PC-9 (cell line): ENCODE data around the gene C3orf49. TPM values are rescaled to one million over a fixed set of nuclear protein-coding genes. Genes with fewer than 3 reads are reported as not detected.

Experiments
- BruUV-seq: library from RNA; stranded (reverse); fragments of 400-500 nt; replicated peaks from 2 replicates; lab custom pipeline; 2021; lab: Mats Ljungman, UMichigan
- CTCF ChIA-PET: fragments of 300-600 bp; sonication (Branson Sonifier 250); formaldehyde crosslinking; loops from one replicate; lab custom pipeline; 2022; ENCODE audit warnings: antibody characterized with exemption; lab: Charles Lee
- POLR2A ChIA-PET: fragments of 300-600 bp; sonication (Branson Sonifier 250); formaldehyde crosslinking; loops from one replicate; lab custom pipeline; 2022; ENCODE audit warnings: antibody characterized with exemption; ENCODE audit not compliant: unreplicated experiment; lab: Charles Lee
- DNase-seq, 2 experiments: peaks; one replicate each; pipeline versions ENCODE4 v3.0.0 to v3.0.0-alpha.2; 2015 to 2022; ENCODE audit warnings: mixed read lengths in 1 of 2
- H2AFZ ChIP-seq: fragments of 200-600 bp; sonication (generic); 2 replicates; pipeline ENCODE4 v1.8.1; 2017; ENCODE audit warnings: antibody characterized with exemption
- H3F3A ChIP-seq: fragments of 200-600 bp; sonication (generic); 2 replicates; pipeline ENCODE4 v1.8.1; 2017; ENCODE audit warnings: antibody characterized with exemption, mild to moderate bottlenecking, low read depth; ENCODE audit not compliant: insufficient read depth
- H3K27ac ChIP-seq: fragments of 200-600 bp; sonication (generic); 2 replicates; pipeline ENCODE4 v1.6.1; 2016; ENCODE audit warnings: mixed run types
- H3K27me3 ChIP-seq: fragments of 200-600 bp; sonication (generic); 2 replicates; pipeline ENCODE4 v1.6.1; 2016; ENCODE audit warnings: low read depth, mixed run types; ENCODE audit not compliant: insufficient read depth
- H3K36me3 ChIP-seq: fragments of 200-600 bp; sonication (generic); 2 replicates; pipeline ENCODE4 v1.6.1; 2016; ENCODE audit warnings: low read depth, mixed run types
- H3K4me1 ChIP-seq: fragments of 200-600 bp; sonication (generic); replicated peaks from 2 replicates; pipeline ENCODE4 v1.6.1; 2016; ENCODE audit warnings: mixed run types; ENCODE audit not compliant: insufficient read depth
- H3K4me2 ChIP-seq: fragments of 200-600 bp; sonication (generic); 2 replicates; pipeline ENCODE4 v1.6.1; 2017; ENCODE audit warnings: mixed run types
- H3K4me3 ChIP-seq: fragments of 200-600 bp; sonication (generic); 2 replicates; pipeline ENCODE4 v1.6.1; 2016; ENCODE audit warnings: mixed run types
- H3K79me2 ChIP-seq: fragments of 200-600 bp; sonication (generic); 2 replicates; pipeline ENCODE4 v1.6.1; 2017; ENCODE audit warnings: low read depth, mixed run types
- H3K9me2 ChIP-seq: fragments of 200-600 bp; sonication (generic); 2 replicates; pipeline ENCODE4 v1.8.1; 2017; ENCODE audit warnings: mild to moderate bottlenecking; ENCODE audit not compliant: insufficient read depth
- H3K9me3 ChIP-seq: fragments of 200-600 bp; sonication (generic); 2 replicates; pipeline ENCODE4 v1.8.1; 2016; ENCODE audit warnings: low read depth; ENCODE audit not compliant: insufficient read depth
- H4K20me1 ChIP-seq: fragments of 200-600 bp; sonication (generic); 2 replicates; pipeline ENCODE4 v1.8.1; 2017; ENCODE audit not compliant: insufficient read depth
- EZH2 ChIP-seq: fragments of 200-600 bp; sonication (generic); IDR thresholded peaks from 2 replicates; pipeline ENCODE4 v1.8.0; 2017; ENCODE audit warnings: antibody characterized with exemption, low read depth
- intact Hi-C: fragments of 100-400 bp; cut with micrococcal nuclease; formaldehyde crosslinking; loops from one replicate; pipeline ENCODE4 v1.10.0; 2022; ENCODE audit not compliant: unreplicated experiment
- total RNA-seq: library from RNA; stranded (reverse); gene quantifications from 2 replicates; pipeline ENCODE4 v1.2.3, GENCODE V29; 2021
- TF ChIP-seq, protein P1 (sequence below): fragments of 200-600 bp; sonication (generic); conservative IDR thresholded peaks from 2 replicates; pipeline ENCODE4 v1.6.1; 2017; ENCODE audit warnings: mixed run types, antibody characterized with exemption, mild to moderate bottlenecking, moderate library complexity

C3orf49 gene
- total RNA-seq, 1 experiment from 2014 or later: not detected

DNA sequence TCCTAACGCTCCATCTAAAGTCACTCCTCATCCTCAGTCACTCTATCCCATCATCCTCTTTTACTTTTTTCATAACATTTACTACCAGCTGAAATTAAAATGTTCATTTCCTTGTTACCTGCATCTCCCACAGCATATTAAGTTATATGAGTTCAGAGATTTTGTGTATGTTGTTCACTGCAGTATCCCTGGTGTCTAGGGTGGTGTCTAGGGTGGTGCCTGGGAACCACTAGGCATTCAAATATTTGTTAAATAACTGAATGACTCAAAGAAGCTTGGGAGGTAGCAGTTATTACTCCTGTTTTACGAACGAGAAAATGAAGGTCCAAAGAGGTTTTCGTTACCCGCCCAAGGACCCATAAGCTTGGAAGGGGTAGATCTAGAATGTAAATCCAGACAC lies 1.9 kb upstream of the C3orf49 start:
- H3K4me3 ChIP-seq: no peak overlapping the region
- H3K9me2 ChIP-seq: no peaks in the 10 kb centered on the region
- H3K27me3 ChIP-seq: no peaks in the 10 kb centered on the region
- ChIA-PET CTCF (no interaction called here), POLR2A (no interaction called here)
- no peaks in the 10 kb centered on the region for H3K36me3 ChIP-seq
- intact Hi-C loops: loop anchor here (5.0 to 10.0 kb wide), 2 partner anchors 175 to 1152 kb away; no protein-coding TSS in a partner anchor
- H2AFZ ChIP-seq: no peak overlapping the region
- H3K4me2 ChIP-seq: no peak overlapping the region
- no peak overlapping the region for H3K27ac ChIP-seq
- no peaks in the 10 kb centered on the region for H3K4me1 ChIP-seq
- no peaks in the 10 kb centered on the region for H4K20me1 ChIP-seq
- TF ChIP-seq, protein P1, sequence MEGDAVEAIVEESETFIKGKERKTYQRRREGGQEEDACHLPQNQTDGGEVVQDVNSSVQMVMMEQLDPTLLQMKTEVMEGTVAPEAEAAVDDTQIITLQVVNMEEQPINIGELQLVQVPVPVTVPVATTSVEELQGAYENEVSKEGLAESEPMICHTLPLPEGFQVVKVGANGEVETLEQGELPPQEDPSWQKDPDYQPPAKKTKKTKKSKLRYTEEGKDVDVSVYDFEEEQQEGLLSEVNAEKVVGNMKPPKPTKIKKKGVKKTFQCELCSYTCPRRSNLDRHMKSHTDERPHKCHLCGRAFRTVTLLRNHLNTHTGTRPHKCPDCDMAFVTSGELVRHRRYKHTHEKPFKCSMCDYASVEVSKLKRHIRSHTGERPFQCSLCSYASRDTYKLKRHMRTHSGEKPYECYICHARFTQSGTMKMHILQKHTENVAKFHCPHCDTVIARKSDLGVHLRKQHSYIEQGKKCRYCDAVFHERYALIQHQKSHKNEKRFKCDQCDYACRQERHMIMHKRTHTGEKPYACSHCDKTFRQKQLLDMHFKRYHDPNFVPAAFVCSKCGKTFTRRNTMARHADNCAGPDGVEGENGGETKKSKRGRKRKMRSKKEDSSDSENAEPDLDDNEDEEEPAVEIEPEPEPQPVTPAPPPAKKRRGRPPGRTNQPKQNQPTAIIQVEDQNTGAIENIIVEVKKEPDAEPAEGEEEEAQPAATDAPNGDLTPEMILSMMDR: no peak
- no peak for TF ChIP-seq EZH2
- no peaks in the 10 kb centered on the region for H3K9me3 ChIP-seq
- H3F3A ChIP-seq: no peaks in the 10 kb centered on the region
- no peak for DNase-seq
- no peaks in the 10 kb centered on the region for H3K79me2 ChIP-seq
- BruUV-seq: no TSS peak

DNA sequence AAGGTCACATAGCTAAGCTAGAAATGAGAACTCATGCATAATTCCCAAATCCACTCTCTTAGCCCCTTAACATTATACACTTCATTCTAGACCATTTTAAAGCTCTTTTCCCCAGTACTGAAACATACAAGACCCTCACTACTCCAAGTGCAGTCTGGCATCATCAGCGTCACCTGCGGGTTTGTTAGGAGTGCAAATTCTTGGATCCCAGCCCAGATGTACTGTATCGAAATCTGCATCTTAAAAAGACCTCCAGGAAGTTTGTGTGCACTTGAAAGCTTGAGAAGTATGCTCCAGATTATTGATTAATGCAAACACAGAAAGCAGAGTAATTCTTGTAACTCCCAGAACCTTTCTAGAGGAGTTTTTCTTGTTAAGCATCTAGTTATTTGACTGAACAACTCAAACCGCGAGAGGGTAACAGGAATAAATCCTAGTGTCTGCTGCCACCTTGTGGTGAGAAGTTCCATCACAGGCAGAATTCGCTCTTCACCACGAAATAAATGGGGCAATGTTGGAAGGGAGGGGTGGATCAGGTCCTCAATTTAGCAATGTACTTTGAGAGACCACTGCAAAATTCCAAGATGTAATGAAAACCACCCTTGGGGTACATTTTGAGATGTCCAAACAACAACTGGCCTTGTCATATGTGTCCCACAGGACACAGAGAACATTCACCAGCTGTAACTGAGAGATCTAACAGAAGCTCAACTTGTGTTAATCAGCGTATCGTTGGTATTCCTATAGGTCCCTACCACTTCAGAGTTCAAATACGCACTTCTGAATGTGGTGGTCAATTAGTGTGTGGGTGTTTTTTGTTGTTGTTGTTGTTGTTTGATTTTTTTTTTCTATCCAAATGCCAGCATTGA lies 583 bp upstream of the C3orf49 start:
- no peaks in the 10 kb centered on the region for H3K79me2 ChIP-seq
- intact Hi-C loops: loop anchor here (1.0 to 10.0 kb wide), 3 partner anchors 174 to 1154 kb away; no protein-coding TSS in a partner anchor
- no peak overlapping the region for H2AFZ ChIP-seq
- no peak overlapping the region for H3K4me3 ChIP-seq
- POLR2A ChIA-PET: interaction anchor here (0.6 kb wide), 1 partner anchor 1404 kb away, joined by 5 read pairs; no protein-coding TSS in a partner anchor
- no peaks in the 10 kb centered on the region for H3K9me3 ChIP-seq
- H4K20me1 ChIP-seq: no peaks in the 10 kb centered on the region
- H3K36me3 ChIP-seq: no peaks in the 10 kb centered on the region
- H3K9me2 ChIP-seq: no peaks in the 10 kb centered on the region
- DNase-seq: peak in 1 of 2 experiments; percentile 40
- CTCF ChIA-PET: interaction anchor here (0.5 to 0.6 kb wide), 2 partner anchors 205 to 1853 kb away, joined by 3 read pairs; partner anchors contain the start of gene PSMD6
- H3K4me2 ChIP-seq: no peak overlapping the region
- no peaks in the 10 kb centered on the region for H3F3A ChIP-seq
- H3K4me1 ChIP-seq: no peaks in the 10 kb centered on the region
- no peaks in the 10 kb centered on the region for H3K27me3 ChIP-seq
- BruUV-seq: no TSS peak
- H3K27ac ChIP-seq: no peak overlapping the region
- TF ChIP-seq, protein P1: peak; percentile 81
- TF ChIP-seq EZH2: no peak

DNA sequence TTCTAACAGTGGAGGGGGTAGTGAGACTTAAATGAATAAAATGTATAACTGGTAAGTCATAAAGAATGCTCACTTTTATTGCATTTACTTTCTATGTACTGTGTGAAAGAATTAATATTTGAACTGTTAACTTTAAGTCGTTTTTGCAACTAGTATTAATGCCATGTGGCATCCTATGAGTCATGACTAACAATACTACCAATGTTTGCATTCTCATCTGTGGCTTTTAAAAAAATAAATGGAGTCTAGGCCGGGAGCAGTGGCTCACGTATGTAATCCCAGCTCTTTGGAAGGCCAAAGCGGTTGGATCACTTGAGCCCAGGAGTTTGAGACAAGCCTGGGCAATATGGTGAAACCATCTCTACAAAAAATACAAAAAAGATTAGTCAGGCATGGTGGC lies 5.2 kb downstream of the C3orf49 start:
- H3K27ac ChIP-seq: no peak overlapping the region
- ChIA-PET CTCF (no interaction called here), POLR2A (no interaction called here)
- no peaks in the 10 kb centered on the region for H3K36me3 ChIP-seq
- no peak for DNase-seq
- H3F3A ChIP-seq: no peaks in the 10 kb centered on the region
- BruUV-seq: no TSS peak
- H3K9me2 ChIP-seq: no peaks in the 10 kb centered on the region
- no peak overlapping the region for H3K4me2 ChIP-seq
- H3K4me3 ChIP-seq: no peak overlapping the region
- H3K79me2 ChIP-seq: no peaks in the 10 kb centered on the region
- no peak overlapping the region for H2AFZ ChIP-seq
- TF ChIP-seq, protein P1: no peak
- TF ChIP-seq EZH2: no peak
- H3K4me1 ChIP-seq: no peaks in the 10 kb centered on the region
- H3K27me3 ChIP-seq: no peaks in the 10 kb centered on the region
- H3K9me3 ChIP-seq: no peaks in the 10 kb centered on the region
- no peaks in the 10 kb centered on the region for H4K20me1 ChIP-seq
- intact Hi-C loops: no loop called here
